ENCODE data around the gene MN1.

MN1 gene

DNA sequence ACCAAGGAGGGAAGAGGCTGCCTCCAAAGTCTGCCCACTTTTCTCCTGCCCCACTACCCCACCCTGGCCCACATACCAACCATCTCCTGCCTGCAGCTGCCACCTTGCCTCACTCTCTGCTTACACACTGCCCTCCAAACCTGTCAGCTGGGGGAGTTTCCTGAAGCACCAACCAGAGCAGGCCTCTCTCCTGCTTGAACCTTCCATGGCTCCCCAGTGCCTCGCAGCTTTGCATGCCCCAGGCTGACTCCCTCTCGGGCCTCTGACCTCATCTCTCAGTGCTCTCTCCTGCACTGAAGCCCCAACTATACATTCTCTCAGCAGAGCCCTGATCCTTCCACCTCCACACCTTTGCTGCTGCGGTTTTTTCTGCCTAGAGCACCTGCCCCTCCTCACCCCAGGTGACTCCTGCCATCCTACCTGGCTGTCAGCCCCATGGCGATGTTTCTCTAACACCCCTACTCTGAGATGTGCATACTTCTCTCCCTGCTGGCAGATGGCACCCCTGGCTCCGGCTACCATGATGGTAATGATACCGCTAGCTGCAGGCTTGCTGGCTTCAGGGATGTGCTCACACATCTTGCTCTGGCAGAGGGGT is 43.5 kb downstream of the MN1 start:
- H3K36me3 ChIP-seq (replicated peaks; ENCODE audit: insufficient read depth, low read length), result no peaks in the 10 kb centered on the region
- H3F3A ChIP-seq (ENCODE audit: insufficient read depth, low read length), result no peaks in the 10 kb centered on the region
- no peaks in the 10 kb centered on the region for H3K9me3 ChIP-seq (replicated peaks; ENCODE audit: insufficient read depth, low read length)
- no peak overlapping the region for H3K27ac ChIP-seq (ENCODE audit: low read length)
- H3K79me2 ChIP-seq (ENCODE audit: low read length), result no peaks in the 10 kb centered on the region
- no peaks in the 10 kb centered on the region for H3K4me1 ChIP-seq (ENCODE audit: low read length)
- H2AFZ ChIP-seq (ENCODE audit: low read length), result no peak overlapping the region
- no peaks in the 10 kb centered on the region for H3K9me2 ChIP-seq (replicated peaks; ENCODE audit: insufficient read depth, low read length)
- no peak for TF ChIP-seq EZH2 (optimal IDR thresholded peaks at IDR 0.05; ENCODE audit: low read depth, low read length)
- no peak for TF ChIP-seq CTCF (IDR thresholded peaks at IDR 0.05; ENCODE audit: low read length)
- TF ChIP-seq EZH2phosphoT487 (IDR thresholded peaks at IDR 0.05; ENCODE audit: low read length), result no peak
- no peak for DNase-seq
- no peak overlapping the region for H3K9ac ChIP-seq (ENCODE audit: low read length)
- H3K4me3 ChIP-seq (ENCODE audit: low read length), result no peak overlapping the region
- H3K4me2 ChIP-seq (ENCODE audit: low read depth, low read length), result no peak overlapping the region
- H3K27me3 ChIP-seq (replicated peaks; ENCODE audit: insufficient read depth, low read length), result peaks cover 45% of the 10 kb centered on the region
- no peaks in the 10 kb centered on the region for H4K20me1 ChIP-seq (ENCODE audit: insufficient read depth, low read length)

DNA sequence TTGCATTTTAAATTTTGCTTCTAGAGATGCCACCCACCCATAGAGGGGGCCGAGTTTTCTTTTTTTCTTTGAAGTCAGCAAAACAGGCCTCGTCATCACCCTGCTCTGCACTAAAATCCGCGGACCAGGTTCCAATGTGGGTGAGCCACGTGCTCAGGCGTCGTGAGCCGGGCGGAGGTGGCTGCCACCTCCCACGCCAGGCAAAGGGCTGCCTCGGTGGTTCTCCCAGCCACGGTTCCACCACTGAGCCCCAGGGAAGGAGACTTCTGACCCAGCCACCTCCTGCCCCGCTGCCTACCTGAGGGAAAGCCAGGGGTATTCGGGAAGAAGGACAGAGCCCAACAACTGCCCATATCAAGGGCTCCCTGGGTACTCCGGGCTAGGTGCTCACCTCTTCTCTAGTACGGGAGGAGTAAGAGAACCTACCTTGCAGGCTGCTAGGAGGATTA is 45.3 kb downstream of the MN1 start:
- Histone ChIP-seq H3K27ac (ENCODE audit: low read length) (no peak overlapping the region), H3K27me3 (replicated peaks; ENCODE audit: insufficient read depth, low read length) (peaks cover 51% of the 10 kb centered on the region), H3K79me2 (ENCODE audit: low read length) (no peaks in the 10 kb centered on the region), H3K9ac (ENCODE audit: low read length) (no peak overlapping the region), H3K4me2 (ENCODE audit: low read depth, low read length) (no peak overlapping the region), H3K4me1 (ENCODE audit: low read length) (no peaks in the 10 kb centered on the region), H2AFZ (ENCODE audit: low read length) (no peak overlapping the region), H3F3A (ENCODE audit: insufficient read depth, low read length) (no peaks in the 10 kb centered on the region), H3K4me3 (ENCODE audit: low read length) (no peak overlapping the region), H3K9me3 (replicated peaks; ENCODE audit: insufficient read depth, low read length) (no peaks in the 10 kb centered on the region), H4K20me1 (ENCODE audit: insufficient read depth, low read length) (no peaks in the 10 kb centered on the region), H3K9me2 (replicated peaks; ENCODE audit: insufficient read depth, low read length) (no peaks in the 10 kb centered on the region), H3K36me3 (replicated peaks; ENCODE audit: insufficient read depth, low read length) (no peaks in the 10 kb centered on the region)
- DNase-seq, result no peak
- TF ChIP-seq EZH2 (optimal IDR thresholded peaks at IDR 0.05; ENCODE audit: low read depth, low read length), result no peak
- TF ChIP-seq CTCF (IDR thresholded peaks at IDR 0.05; ENCODE audit: low read length), result no peak
- TF ChIP-seq EZH2phosphoT487 (IDR thresholded peaks at IDR 0.05; ENCODE audit: low read length), result no peak

DNA sequence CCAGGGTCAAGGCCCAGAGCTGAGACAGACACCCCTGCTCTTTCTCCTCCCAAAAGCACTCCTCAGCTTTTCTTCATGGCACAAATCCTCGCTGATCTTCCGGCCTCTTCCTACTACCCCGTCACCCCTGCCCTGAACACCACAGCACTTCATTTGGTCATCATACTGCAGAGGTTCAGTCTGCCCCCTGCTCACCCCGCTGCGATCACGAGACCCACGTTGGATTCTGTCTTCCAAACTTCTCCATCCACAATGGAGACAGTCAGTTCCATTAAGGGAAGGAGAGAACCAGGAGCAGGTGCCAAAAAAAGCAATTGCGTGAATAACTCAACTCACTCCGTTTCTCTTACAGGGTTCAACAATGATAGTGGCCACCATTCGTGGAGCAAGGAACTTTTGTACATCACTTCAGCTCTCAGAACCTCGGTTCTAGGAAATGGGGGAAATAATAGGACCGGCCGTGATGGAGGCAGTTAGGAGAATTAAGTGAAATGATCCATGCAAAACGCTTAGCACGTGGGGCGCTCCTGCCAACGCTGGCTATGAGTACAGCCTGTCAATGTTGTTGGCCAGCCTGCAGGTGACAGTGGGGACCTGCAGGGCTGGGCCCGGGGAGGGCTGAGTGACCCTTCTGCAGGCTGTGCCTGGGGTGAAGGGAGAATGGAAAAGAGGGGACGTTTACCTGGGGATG is 45.9 kb downstream of the MN1 start:
- Histone ChIP-seq H3K27me3 (replicated peaks; ENCODE audit: insufficient read depth, low read length) (peaks cover 55% of the 10 kb centered on the region), H3F3A (ENCODE audit: insufficient read depth, low read length) (no peaks in the 10 kb centered on the region), H3K4me1 (ENCODE audit: low read length) (no peaks in the 10 kb centered on the region), H3K36me3 (replicated peaks; ENCODE audit: insufficient read depth, low read length) (no peaks in the 10 kb centered on the region), H3K27ac (ENCODE audit: low read length) (no peak overlapping the region), H4K20me1 (ENCODE audit: insufficient read depth, low read length) (no peaks in the 10 kb centered on the region), H3K9ac (ENCODE audit: low read length) (no peak overlapping the region), H2AFZ (ENCODE audit: low read length) (no peak overlapping the region), H3K4me3 (ENCODE audit: low read length) (no peak overlapping the region), H3K79me2 (ENCODE audit: low read length) (no peaks in the 10 kb centered on the region), H3K9me2 (replicated peaks; ENCODE audit: insufficient read depth, low read length) (no peaks in the 10 kb centered on the region), H3K4me2 (ENCODE audit: low read depth, low read length) (no peak overlapping the region), H3K9me3 (replicated peaks; ENCODE audit: insufficient read depth, low read length) (no peaks in the 10 kb centered on the region)
- TF ChIP-seq EZH2 (optimal IDR thresholded peaks at IDR 0.05; ENCODE audit: low read depth, low read length) (no peak), CTCF (IDR thresholded peaks at IDR 0.05; ENCODE audit: low read length) (no peak), EZH2phosphoT487 (IDR thresholded peaks at IDR 0.05; ENCODE audit: low read length) (no peak)
- no peak for DNase-seq
